Gastroesophageal sphincter (tissue), 3 donors: Measurements from ENCODE around the gene EPHA10.

Experiments
- CTCF ChIP-seq, 4 experiments: fragments of 200-600 bp in 2 of 4; fragments of 450-650 bp in 2 of 4; sonication (generic) in 1 of 4; IDR thresholded peaks; one replicate each; pipeline ENCODE4 v1.5.1; 2017 to 2019; ENCODE audit warnings: antibody characterized with exemption in 4 of 4, mild to moderate bottlenecking in 2 of 4, moderate library complexity in 2 of 4
- EP300 ChIP-seq: sonication (generic); formaldehyde crosslinking; IDR thresholded peaks from one replicate; pipeline ENCODE4 v1.6.1; 2017; ENCODE audit warnings: antibody characterized with exemption, mild to moderate bottlenecking

DNA sequence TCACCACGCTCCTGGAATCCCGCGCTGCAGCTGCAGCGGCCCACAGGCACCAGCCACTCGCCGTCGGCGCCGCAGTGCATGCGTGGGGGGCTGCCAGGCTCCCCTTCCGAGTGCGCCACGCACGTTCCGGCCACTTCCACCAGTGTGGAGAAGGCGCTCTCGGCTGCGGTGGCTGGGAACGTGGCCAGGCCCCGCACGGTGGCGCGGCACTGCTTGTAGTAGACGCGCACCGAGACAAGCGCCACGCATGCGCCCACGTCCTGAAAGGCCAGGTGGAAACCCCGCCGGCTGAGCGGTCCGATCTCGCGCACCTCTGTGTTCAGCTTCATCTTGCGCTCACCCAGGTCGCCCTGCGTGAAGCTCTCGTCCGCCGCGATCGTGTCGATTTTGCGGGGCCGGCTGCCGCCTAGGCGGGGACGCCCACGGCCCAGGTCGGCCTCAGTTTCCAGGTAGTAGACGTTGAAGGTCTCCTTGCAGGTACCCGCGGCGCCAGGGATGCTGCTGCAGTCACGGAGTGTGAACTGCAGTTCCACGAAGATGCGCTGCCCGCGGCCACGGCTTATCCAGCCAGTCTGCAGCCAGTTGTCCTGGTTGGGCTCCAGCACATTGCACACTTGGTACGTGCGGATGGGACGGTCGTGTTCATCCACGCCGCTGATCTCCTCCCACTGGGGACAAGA lies 3.4 kb downstream of the EPHA10 start:
- TF ChIP-seq CTCF (IDR thresholded peaks at IDR 0.05), result no peak
- no peak for TF ChIP-seq EP300
